Loucy (cell line): ENCODE measurements around the gene TOP2A.

ENCODE experiments used
- CTCF ChIP-seq: fragments of 200-600 bp; sonication (generic); conservative IDR thresholded peaks from 2 replicates; pipeline ENCODE4 v1.5.1; 2014; ENCODE audit warnings: mild to moderate bottlenecking, antibody characterized with exemption, low read length
- EZH2phosphoT487 ChIP-seq: fragments of 200-600 bp; IDR thresholded peaks from 2 replicates; pipeline ENCODE4 v1.6.1; 2018; ENCODE audit warnings: antibody characterized with exemption, mild to moderate bottlenecking, moderate library complexity, borderline replicate concordance

- TF ChIP-seq CTCF (no peak), EZH2phosphoT487 (no peak)
Observed at GRCh38 chr17:40363111-40363827, 54.4 kb downstream of the TOP2A start.
